ENCODE measurements around the gene NRG3. TPM values are rescaled to one million over a fixed set of nuclear protein-coding genes. Genes with fewer than 3 reads are reported as not detected.

Gene NRG3
- polyA plus RNA-seq, 3 donors from 2014 or later, result not detected

DNA sequence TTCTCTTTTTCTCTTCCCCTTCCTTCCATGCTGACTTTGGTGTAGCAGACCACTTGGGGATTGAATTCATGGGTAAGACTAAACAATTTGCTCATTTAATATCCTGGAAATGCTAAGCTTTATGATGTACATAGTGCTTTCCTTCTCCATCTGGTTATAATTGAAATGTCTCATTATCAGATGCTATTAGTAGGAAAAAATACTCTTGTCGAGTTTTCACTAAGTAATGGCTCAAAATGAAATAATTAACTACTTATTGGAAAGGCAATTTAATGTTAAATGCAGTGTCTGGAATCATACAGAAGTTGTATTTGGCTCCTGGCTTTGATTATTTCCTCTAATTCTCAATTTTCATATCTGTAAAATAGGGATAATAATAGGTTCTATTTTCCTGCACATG lies 990.4 kb downstream of the NRG3 start:
- H3K9me3 Mint-ChIP-seq, result peaks cover 2 to 23% (median 12%) of the 10 kb centered on the region in 6 donors
- peaks cover 0 to 2% (median 0%) of the 10 kb centered on the region in 3 donors for H3K27me3 Mint-ChIP-seq (ENCODE audit: low read depth in 3 of 3)
- no peak overlapping the region for H3K4me3 Mint-ChIP-seq
- no peak for DNase-seq
- no peaks in the 10 kb centered on the region for H3K4me1 Mint-ChIP-seq
- H3K27ac Mint-ChIP-seq, result no peak overlapping the region
- no peaks in the 10 kb centered on the region for H3K36me3 Mint-ChIP-seq

- Mint-ChIP-seq H3K27ac (no peak overlapping the region), H3K4me1 (no peaks in the 10 kb centered on the region), H3K4me3 (no peak overlapping the region), H3K36me3 (no peaks in the 10 kb centered on the region), H3K9me3 (peaks cover 4 to 18% (median 9%) of the 10 kb centered on the region in 6 donors), H3K27me3 (ENCODE audit: low read depth in 3 of 3) (peaks cover 0 to 2% (median 0%) of the 10 kb centered on the region in 3 donors)
- no peak for DNase-seq
Observed at GRCh38 chr10:82866424-82867020, 991.5 kb downstream of the NRG3 start.

DNA sequence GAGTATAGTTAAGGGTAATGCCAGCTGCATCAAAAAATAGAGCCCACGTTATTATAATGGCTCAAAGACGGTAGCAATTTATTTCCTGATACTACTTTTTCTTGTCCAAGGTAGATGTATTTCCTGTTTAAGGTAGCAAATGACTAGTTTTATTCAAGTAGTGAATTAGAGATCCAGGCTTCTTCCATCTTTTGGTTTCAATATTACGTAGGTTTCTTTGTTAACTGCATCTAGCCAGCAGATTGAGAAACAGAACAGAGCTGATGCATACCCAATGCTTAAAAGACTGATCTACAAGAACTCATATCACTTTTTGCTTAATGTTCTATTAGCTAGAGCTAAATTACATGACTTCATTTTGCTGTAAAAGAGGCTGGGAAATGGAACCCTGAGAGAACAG lies 992.1 kb downstream of the NRG3 start:
- Mint-ChIP-seq H3K9me3 (peaks cover 3 to 14% (median 7%) of the 10 kb centered on the region in 6 donors), H3K4me3 (no peak overlapping the region), H3K27ac (no peak overlapping the region), H3K4me1 (no peaks in the 10 kb centered on the region), H3K27me3 (ENCODE audit: low read depth in 3 of 3) (peaks cover 0 to 2% (median 0%) of the 10 kb centered on the region in 3 donors), H3K36me3 (no peaks in the 10 kb centered on the region)
- no peak for DNase-seq

GRCh38 chr10:82874671-82875070 lies 999.7 kb downstream of the NRG3 start:
- Mint-ChIP-seq H3K27ac (no peak overlapping the region), H3K4me3 (no peak overlapping the region), H3K4me1 (no peaks in the 10 kb centered on the region), H3K36me3 (no peaks in the 10 kb centered on the region), H3K9me3 (peaks cover 0 to 34% (median 7%) of the 10 kb centered on the region in 6 donors), H3K27me3 (ENCODE audit: low read depth in 3 of 3) (no peaks in the 10 kb centered on the region)
- DNase-seq, result no peak

DNA sequence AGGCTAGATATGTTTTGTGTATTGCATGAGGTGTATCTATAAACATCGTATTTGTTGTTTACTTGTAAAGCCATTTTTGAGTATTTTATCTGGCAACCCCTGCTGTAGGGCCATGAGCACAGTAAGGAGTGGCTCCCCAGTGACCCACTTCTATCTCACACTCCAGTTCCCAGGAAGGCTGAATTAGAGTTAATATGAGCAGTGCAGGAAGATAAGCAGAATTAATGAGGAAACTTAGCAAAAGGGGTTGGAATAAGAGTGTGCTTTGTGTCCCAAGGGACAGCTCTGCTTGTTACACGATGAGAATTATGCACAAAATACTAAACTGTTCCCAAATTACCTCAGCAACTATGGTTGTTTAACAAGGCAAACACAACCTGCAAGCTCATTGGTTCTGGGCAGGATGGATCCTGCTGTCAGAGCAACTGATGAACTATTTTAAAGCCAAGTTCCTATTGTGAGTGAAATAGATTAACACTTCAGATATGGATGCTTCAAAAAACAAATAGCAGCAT lies 1005.8 kb downstream of the NRG3 start:
- DNase-seq, result no peak
- Mint-ChIP-seq H3K9me3 (peaks cover 4 to 29% (median 11%) of the 10 kb centered on the region in 6 donors), H3K27ac (no peak overlapping the region), H3K4me3 (no peak overlapping the region), H3K36me3 (no peaks in the 10 kb centered on the region), H3K4me1 (no peaks in the 10 kb centered on the region), H3K27me3 (ENCODE audit: low read depth in 3 of 3) (no peaks in the 10 kb centered on the region)

DNA sequence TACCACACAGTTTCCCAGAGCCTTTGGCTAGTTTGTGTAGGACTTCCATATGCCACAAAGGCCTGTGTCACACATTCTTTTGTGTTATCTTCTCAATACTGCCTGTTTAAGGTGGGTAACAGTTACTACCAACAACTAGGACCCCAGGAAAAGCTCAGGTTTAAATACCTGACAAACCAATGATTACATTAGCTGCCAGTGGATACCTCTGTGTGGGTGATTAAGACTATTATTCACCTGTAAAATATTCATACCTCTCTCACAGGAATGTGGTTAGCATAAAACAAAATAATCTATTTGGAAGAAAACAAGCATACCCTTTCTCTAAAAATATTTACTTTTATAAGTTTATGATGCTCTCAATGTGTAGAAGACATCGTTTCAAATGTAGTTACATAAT lies 1007.7 kb downstream of the NRG3 start:
- Mint-ChIP-seq H3K27ac (no peak overlapping the region), H3K9me3 (peaks cover 5 to 25% (median 11%) of the 10 kb centered on the region in 6 donors), H3K27me3 (ENCODE audit: low read depth in 3 of 3) (no peaks in the 10 kb centered on the region), H3K36me3 (no peaks in the 10 kb centered on the region), H3K4me1 (no peaks in the 10 kb centered on the region), H3K4me3 (no peak overlapping the region)
- DNase-seq, result no peak

GRCh38 chr10:82883603-82884002 lies 1008.6 kb downstream of the NRG3 start:
- H3K27ac Mint-ChIP-seq, result no peak overlapping the region
- no peaks in the 10 kb centered on the region for H3K27me3 Mint-ChIP-seq (ENCODE audit: low read depth in 3 of 3)
- DNase-seq, result no peak

DNA sequence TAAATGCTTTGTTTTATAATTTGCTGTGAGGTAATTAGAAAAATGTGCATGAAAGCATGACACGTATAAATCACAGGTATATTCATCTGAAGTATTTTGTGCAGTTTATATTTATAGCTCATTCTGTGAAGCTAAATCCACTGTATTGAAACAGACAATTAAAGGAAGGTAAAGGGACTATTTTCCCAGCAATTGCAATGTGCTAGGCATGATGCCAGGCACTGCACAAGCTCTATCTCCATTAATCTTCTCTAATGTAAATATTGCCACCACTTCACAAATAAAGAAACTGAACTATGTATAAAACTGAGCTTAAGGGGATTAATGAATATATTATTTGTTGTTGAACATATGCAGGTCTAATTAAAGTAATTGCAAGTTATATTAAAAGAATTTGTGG lies 1012.5 kb downstream of the NRG3 start:
- no peak for DNase-seq
- peaks cover 9 to 27% (median 17%) of the 10 kb centered on the region in 6 donors for H3K9me3 Mint-ChIP-seq
- peaks cover 0 to 8% (median 0%) of the 10 kb centered on the region in 3 donors for H3K36me3 Mint-ChIP-seq
- no peak overlapping the region for H3K27ac Mint-ChIP-seq
- H3K4me3 Mint-ChIP-seq, result no peak overlapping the region
- no peaks in the 10 kb centered on the region for H3K27me3 Mint-ChIP-seq (ENCODE audit: low read depth in 3 of 3)
- no peaks in the 10 kb centered on the region for H3K4me1 Mint-ChIP-seq

More at GRCh38 chr10:82883603-82884002, 1008.6 kb downstream of the NRG3 start:
- Mint-ChIP-seq H3K4me1 (no peaks in the 10 kb centered on the region), H3K9me3 (peaks cover 9 to 27% (median 15%) of the 10 kb centered on the region in 6 donors), H3K4me3 (no peak overlapping the region), H3K36me3 (peaks cover 0 to 2% (median 0%) of the 10 kb centered on the region in 3 donors)

GRCh38 chr10:82888809-82889455 lies 1013.9 kb downstream of the NRG3 start:
- Mint-ChIP-seq H3K9me3 (peaks cover 11 to 19% (median 17%) of the 10 kb centered on the region in 6 donors), H3K27ac (no peak overlapping the region), H3K4me3 (no peak overlapping the region), H3K4me1 (no peaks in the 10 kb centered on the region), H3K27me3 (ENCODE audit: low read depth in 3 of 3) (no peaks in the 10 kb centered on the region), H3K36me3 (peaks cover 0 to 8% (median 0%) of the 10 kb centered on the region in 3 donors)
- no peak for DNase-seq

- DNase-seq, result no peak
- Mint-ChIP-seq H3K27me3 (ENCODE audit: low read depth in 3 of 3) (no peaks in the 10 kb centered on the region), H3K36me3 (peaks cover 0 to 8% (median 0%) of the 10 kb centered on the region in 3 donors), H3K27ac (no peak overlapping the region), H3K4me1 (no peaks in the 10 kb centered on the region), H3K9me3 (peaks cover 12 to 26% (median 21%) of the 10 kb centered on the region in 6 donors), H3K4me3 (no peak overlapping the region)
Observed at GRCh38 chr10:82889728-82890127, 1014.7 kb downstream of the NRG3 start.

GRCh38 chr10:82890573-82890972 lies 1015.6 kb downstream of the NRG3 start:
- DNase-seq, result no peak
- Mint-ChIP-seq H3K9me3 (peaks cover 13 to 31% (median 25%) of the 10 kb centered on the region in 6 donors), H3K4me1 (no peaks in the 10 kb centered on the region), H3K4me3 (no peak overlapping the region), H3K36me3 (peaks cover 0 to 8% (median 0%) of the 10 kb centered on the region in 3 donors), H3K27me3 (ENCODE audit: low read depth in 3 of 3) (no peaks in the 10 kb centered on the region), H3K27ac (no peak overlapping the region)

DNA sequence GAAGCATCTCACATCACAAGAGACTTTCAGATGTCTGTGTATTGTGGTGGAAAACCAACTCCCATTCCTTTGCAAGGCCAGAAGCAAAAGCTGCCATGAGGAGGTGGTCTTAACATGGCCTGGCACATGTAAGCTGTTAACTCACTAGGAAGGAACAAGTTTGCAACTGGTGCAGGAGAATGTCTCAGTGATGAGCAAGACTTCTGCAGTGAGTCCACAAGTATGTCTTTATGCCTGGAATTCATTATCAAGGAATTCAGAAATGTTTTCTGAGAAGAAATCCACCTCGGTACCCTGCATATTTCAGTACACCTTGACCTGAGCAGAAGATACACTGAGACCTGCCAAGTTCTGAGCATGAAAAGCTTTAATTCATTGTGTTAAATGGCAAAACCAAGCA lies 1033.1 kb downstream of the NRG3 start:
- no peaks in the 10 kb centered on the region for H3K36me3 Mint-ChIP-seq
- DNase-seq, result no peak
- H3K9me3 Mint-ChIP-seq, result peaks cover 5 to 20% (median 9%) of the 10 kb centered on the region in 6 donors
- no peaks in the 10 kb centered on the region for H3K4me1 Mint-ChIP-seq
- H3K4me3 Mint-ChIP-seq, result no peak overlapping the region
- no peak overlapping the region for H3K27ac Mint-ChIP-seq
- H3K27me3 Mint-ChIP-seq (ENCODE audit: low read depth in 3 of 3), result no peaks in the 10 kb centered on the region

DNA sequence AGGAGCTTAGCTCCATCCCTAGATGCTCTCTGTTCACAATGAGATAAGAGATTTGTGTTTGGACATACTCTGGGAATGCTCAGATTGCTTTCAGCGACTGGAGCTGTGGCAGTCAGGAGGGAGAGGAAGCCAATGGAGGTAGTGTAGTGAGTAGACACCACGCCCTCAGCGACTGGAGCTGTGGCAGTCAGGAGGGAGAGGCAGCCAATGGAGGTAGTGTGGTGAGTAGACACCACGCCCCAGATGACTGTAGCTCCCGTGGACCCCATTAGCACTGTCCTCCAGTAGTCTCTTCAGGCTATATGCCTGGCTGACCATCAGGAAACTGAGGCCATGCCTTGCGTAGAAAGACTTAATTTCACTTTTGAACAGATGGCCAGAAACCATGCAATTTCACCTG lies 1033.8 kb downstream of the NRG3 start:
- no peak overlapping the region for H3K4me3 Mint-ChIP-seq
- no peak overlapping the region for H3K27ac Mint-ChIP-seq
- peaks cover 8 to 25% (median 9%) of the 10 kb centered on the region in 6 donors for H3K9me3 Mint-ChIP-seq
- no peaks in the 10 kb centered on the region for H3K36me3 Mint-ChIP-seq
- H3K27me3 Mint-ChIP-seq (ENCODE audit: low read depth in 3 of 3), result no peaks in the 10 kb centered on the region
- no peaks in the 10 kb centered on the region for H3K4me1 Mint-ChIP-seq
- no peak for DNase-seq

- no peak for DNase-seq
Observed at GRCh38 chr10:82910301-82910700, 1035.3 kb downstream of the NRG3 start.

More at GRCh38 chr10:82910301-82910700, 1035.3 kb downstream of the NRG3 start:
- Mint-ChIP-seq H3K36me3 (no peaks in the 10 kb centered on the region), H3K4me3 (no peak overlapping the region), H3K4me1 (no peaks in the 10 kb centered on the region), H3K9me3 (peaks cover 6 to 31% (median 8%) of the 10 kb centered on the region in 6 donors), H3K27me3 (ENCODE audit: low read depth in 3 of 3) (no peaks in the 10 kb centered on the region), H3K27ac (no peak overlapping the region)
